IMR-90 (cell line): Measurements from ENCODE around the gene NUP210L.

Experiments used
- BHLHE40 ChIP-seq: fragments of 150-350 bp; IDR thresholded peaks from 2 replicates; pipeline ENCODE4 v1.6.1; 2016; ENCODE audit warnings: mild to moderate bottlenecking, low read depth, low read length
- MAFK ChIP-seq: IDR thresholded peaks from 2 replicates; pipeline ENCODE4 v1.6.1; 2012; ENCODE audit warnings: low read depth, low read length, improper control_type of control experiment
- MXI1 ChIP-seq: IDR thresholded peaks from 2 replicates; pipeline ENCODE4 v1.6.1; 2012; ENCODE audit warnings: low read depth, mild to moderate bottlenecking, low read length, moderate library complexity, borderline replicate concordance
- POLR2A ChIP-seq: IDR thresholded peaks from 2 replicates; pipeline ENCODE4 v1.6.1; 2012; ENCODE audit warnings: mild to moderate bottlenecking, low read depth, low read length
- RAD21 ChIP-seq: IDR thresholded peaks from 2 replicates; pipeline ENCODE4 v1.6.1; 2012; ENCODE audit warnings: low read length, improper control_type of control experiment
- RFX5 ChIP-seq: IDR thresholded peaks from 2 replicates; pipeline ENCODE4 v1.8.0; 2012; ENCODE audit warnings: low read depth, mild to moderate bottlenecking, low read length, moderate library complexity
- TF ChIP-seq, protein P1 (sequence below): conservative IDR thresholded peaks from 2 replicates; pipeline ENCODE4 v1.5.1; 2012; ENCODE audit warnings: mild to moderate bottlenecking, low read depth, low read length, improper control_type of control experiment
- TF ChIP-seq, protein P2 (sequence below): fragments of 150-350 bp; IDR thresholded peaks from 2 replicates; pipeline ENCODE4 v1.6.1; 2017; ENCODE audit warnings: mild to moderate bottlenecking, antibody characterized with exemption, low read length, low read depth

DNA sequence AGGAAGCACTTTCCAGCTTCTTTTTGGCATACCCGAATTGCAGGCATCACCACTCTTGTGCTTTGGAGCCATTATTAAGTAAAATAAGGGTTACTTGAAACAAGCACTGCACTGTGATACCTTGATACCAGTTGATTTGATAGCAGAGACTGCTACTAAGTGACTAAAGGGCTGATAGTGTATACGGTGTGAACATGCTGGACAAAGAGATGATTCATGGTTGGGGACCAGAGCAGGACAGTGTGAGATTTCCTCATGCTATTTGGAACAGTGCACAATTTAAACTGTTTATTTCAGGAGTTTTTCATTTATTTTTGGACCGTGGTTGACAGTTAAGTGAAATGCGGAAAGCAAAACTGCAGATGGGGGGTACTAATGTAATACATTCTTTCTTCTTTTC lies 154.5 kb downstream of the NUP210L start:
- TF ChIP-seq POLR2A (no peak), MXI1 (no peak), BHLHE40 (no peak), MAFK (no peak), RFX5 (no peak), RAD21 (no peak)
- TF ChIP-seq, protein P1, sequence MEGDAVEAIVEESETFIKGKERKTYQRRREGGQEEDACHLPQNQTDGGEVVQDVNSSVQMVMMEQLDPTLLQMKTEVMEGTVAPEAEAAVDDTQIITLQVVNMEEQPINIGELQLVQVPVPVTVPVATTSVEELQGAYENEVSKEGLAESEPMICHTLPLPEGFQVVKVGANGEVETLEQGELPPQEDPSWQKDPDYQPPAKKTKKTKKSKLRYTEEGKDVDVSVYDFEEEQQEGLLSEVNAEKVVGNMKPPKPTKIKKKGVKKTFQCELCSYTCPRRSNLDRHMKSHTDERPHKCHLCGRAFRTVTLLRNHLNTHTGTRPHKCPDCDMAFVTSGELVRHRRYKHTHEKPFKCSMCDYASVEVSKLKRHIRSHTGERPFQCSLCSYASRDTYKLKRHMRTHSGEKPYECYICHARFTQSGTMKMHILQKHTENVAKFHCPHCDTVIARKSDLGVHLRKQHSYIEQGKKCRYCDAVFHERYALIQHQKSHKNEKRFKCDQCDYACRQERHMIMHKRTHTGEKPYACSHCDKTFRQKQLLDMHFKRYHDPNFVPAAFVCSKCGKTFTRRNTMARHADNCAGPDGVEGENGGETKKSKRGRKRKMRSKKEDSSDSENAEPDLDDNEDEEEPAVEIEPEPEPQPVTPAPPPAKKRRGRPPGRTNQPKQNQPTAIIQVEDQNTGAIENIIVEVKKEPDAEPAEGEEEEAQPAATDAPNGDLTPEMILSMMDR: no peak
- TF ChIP-seq, protein P2, sequence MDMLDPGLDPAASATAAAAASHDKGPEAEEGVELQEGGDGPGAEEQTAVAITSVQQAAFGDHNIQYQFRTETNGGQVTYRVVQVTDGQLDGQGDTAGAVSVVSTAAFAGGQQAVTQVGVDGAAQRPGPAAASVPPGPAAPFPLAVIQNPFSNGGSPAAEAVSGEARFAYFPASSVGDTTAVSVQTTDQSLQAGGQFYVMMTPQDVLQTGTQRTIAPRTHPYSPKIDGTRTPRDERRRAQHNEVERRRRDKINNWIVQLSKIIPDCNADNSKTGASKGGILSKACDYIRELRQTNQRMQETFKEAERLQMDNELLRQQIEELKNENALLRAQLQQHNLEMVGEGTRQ: no peak
